H1 (cell line): ENCODE results near the gene TUT1. TPM values are rescaled to one million over a fixed set of nuclear protein-coding genes. Genes with fewer than 3 reads are reported as not detected.

ENCODE experiments used
- CREB1 ChIP-seq: IDR thresholded peaks from 2 replicates; pipeline ENCODE4 v1.6.1; 2012; ENCODE audit warnings: inconsistent platforms
- EP300 ChIP-seq, 2 experiments: IDR thresholded peaks; 1 replicate in 1 of 2; 2 replicates in 1 of 2; pipeline ENCODE4 v1.6.1; 2011 to 2012; ENCODE audit warnings: low read depth in 2 of 2, low read length in 2 of 2, mild to moderate bottlenecking in 2 of 2, borderline replicate concordance in 1 of 2, inconsistent platforms in 1 of 2, moderate library complexity in 1 of 2
- EZH2 ChIP-seq: fragments of 200-600 bp; sonication (generic); IDR thresholded peaks from 2 replicates; pipeline ENCODE4 v1.7.1; 2012; ENCODE audit warnings: low read depth, mild to moderate bottlenecking, moderate library complexity, low read length, inconsistent platforms; ENCODE audit not compliant: severe bottlenecking
- JUND ChIP-seq: IDR thresholded peaks from 2 replicates; pipeline ENCODE4 v1.6.1; 2011; ENCODE audit warnings: mild to moderate bottlenecking, improper control_type of control experiment, low read length
- RXRA ChIP-seq: IDR thresholded peaks from 2 replicates; pipeline ENCODE4 v1.6.1; 2011; ENCODE audit warnings: low read depth, mild to moderate bottlenecking, low read length, moderate library complexity; ENCODE audit not compliant: insufficient read depth
- SIN3A ChIP-seq, 2 experiments: IDR thresholded peaks in 1 of 2; conservative IDR thresholded peaks in 1 of 2; 2 replicates each; pipeline ENCODE4 v1.6.1; 2011 to 2012; ENCODE audit warnings: low read length in 2 of 2, improper control_type of control experiment in 1 of 2, low read depth in 1 of 2, mild to moderate bottlenecking in 1 of 2
- SIRT6 ChIP-seq: IDR thresholded peaks from one replicate; pipeline ENCODE4 v1.7.1; 2012; ENCODE audit warnings: low read length, inconsistent platforms
- SIX5 ChIP-seq: IDR thresholded peaks from 2 replicates; pipeline ENCODE4 v1.6.1; 2011; ENCODE audit warnings: mild to moderate bottlenecking, low read depth, low read length
- ZNF274 ChIP-seq: IDR thresholded peaks from 2 replicates; pipeline ENCODE4 v1.7.0; 2012; ENCODE audit warnings: low read length, borderline replicate concordance; ENCODE audit errors: extremely low read depth
- polyA plus RNA-seq, 7 experiments: library from polyadenylated mRNA; depleted of rRNA in 3 of 7; stranded (reverse) in 5 of 7; unstranded in 2 of 7; fragments of >200 nt in 5 of 7; fragments of 200-250 nt in 2 of 7; gene quantifications; 1 replicate in 5 of 7; 2 replicates in 1 of 7; 4 replicates in 1 of 7; pipeline versions ENCODE4 v1.2.1 to v1.2.3, GENCODE V29; 2011 to 2013; ENCODE audit warnings: missing spikeins in 2 of 7, mixed read lengths in 2 of 7
- total RNA-seq: library from RNA; stranded (reverse); fragmentation: NEBNext Ultra II Directional; extraction: Animal tissue kit (Norgen Biotek cat#: 25700); gene quantifications from 2 replicates; pipeline ENCODE4 v1.2.1, GENCODE V29; 2021
- TF ChIP-seq, protein P1 (sequence below): fragments of 300-600 bp; sonication (generic); IDR thresholded peaks from 2 replicates; pipeline ENCODE4 v1.7.1; 2012; ENCODE audit warnings: low read length, moderate library complexity, mild to moderate bottlenecking, inconsistent platforms; ENCODE audit not compliant: insufficient replicate concordance

Gene TUT1
- total and polyA plus RNA-seq, 2 of the 8 experiments (the other 6 are each of a cell fraction or from before 2014, with no cell fraction given), result 17.8 to 24.6 TPM

- TF ChIP-seq, protein P1, sequence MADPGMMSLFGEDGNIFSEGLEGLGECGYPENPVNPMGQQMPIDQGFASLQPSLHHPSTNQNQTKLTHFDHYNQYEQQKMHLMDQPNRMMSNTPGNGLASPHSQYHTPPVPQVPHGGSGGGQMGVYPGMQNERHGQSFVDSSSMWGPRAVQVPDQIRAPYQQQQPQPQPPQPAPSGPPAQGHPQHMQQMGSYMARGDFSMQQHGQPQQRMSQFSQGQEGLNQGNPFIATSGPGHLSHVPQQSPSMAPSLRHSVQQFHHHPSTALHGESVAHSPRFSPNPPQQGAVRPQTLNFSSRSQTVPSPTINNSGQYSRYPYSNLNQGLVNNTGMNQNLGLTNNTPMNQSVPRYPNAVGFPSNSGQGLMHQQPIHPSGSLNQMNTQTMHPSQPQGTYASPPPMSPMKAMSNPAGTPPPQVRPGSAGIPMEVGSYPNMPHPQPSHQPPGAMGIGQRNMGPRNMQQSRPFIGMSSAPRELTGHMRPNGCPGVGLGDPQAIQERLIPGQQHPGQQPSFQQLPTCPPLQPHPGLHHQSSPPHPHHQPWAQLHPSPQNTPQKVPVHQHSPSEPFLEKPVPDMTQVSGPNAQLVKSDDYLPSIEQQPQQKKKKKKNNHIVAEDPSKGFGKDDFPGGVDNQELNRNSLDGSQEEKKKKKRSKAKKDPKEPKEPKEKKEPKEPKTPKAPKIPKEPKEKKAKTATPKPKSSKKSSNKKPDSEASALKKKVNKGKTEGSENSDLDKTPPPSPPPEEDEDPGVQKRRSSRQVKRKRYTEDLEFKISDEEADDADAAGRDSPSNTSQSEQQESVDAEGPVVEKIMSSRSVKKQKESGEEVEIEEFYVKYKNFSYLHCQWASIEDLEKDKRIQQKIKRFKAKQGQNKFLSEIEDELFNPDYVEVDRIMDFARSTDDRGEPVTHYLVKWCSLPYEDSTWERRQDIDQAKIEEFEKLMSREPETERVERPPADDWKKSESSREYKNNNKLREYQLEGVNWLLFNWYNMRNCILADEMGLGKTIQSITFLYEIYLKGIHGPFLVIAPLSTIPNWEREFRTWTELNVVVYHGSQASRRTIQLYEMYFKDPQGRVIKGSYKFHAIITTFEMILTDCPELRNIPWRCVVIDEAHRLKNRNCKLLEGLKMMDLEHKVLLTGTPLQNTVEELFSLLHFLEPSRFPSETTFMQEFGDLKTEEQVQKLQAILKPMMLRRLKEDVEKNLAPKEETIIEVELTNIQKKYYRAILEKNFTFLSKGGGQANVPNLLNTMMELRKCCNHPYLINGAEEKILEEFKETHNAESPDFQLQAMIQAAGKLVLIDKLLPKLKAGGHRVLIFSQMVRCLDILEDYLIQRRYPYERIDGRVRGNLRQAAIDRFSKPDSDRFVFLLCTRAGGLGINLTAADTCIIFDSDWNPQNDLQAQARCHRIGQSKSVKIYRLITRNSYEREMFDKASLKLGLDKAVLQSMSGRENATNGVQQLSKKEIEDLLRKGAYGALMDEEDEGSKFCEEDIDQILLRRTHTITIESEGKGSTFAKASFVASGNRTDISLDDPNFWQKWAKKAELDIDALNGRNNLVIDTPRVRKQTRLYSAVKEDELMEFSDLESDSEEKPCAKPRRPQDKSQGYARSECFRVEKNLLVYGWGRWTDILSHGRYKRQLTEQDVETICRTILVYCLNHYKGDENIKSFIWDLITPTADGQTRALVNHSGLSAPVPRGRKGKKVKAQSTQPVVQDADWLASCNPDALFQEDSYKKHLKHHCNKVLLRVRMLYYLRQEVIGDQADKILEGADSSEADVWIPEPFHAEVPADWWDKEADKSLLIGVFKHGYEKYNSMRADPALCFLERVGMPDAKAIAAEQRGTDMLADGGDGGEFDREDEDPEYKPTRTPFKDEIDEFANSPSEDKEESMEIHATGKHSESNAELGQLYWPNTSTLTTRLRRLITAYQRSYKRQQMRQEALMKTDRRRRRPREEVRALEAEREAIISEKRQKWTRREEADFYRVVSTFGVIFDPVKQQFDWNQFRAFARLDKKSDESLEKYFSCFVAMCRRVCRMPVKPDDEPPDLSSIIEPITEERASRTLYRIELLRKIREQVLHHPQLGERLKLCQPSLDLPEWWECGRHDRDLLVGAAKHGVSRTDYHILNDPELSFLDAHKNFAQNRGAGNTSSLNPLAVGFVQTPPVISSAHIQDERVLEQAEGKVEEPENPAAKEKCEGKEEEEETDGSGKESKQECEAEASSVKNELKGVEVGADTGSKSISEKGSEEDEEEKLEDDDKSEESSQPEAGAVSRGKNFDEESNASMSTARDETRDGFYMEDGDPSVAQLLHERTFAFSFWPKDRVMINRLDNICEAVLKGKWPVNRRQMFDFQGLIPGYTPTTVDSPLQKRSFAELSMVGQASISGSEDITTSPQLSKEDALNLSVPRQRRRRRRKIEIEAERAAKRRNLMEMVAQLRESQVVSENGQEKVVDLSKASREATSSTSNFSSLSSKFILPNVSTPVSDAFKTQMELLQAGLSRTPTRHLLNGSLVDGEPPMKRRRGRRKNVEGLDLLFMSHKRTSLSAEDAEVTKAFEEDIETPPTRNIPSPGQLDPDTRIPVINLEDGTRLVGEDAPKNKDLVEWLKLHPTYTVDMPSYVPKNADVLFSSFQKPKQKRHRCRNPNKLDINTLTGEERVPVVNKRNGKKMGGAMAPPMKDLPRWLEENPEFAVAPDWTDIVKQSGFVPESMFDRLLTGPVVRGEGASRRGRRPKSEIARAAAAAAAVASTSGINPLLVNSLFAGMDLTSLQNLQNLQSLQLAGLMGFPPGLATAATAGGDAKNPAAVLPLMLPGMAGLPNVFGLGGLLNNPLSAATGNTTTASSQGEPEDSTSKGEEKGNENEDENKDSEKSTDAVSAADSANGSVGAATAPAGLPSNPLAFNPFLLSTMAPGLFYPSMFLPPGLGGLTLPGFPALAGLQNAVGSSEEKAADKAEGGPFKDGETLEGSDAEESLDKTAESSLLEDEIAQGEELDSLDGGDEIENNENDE, result no peak
- peak; percentile 34 to 74; a peak in 1 of 4 replicates for TF ChIP-seq SIN3A (conservative IDR thresholded peaks at IDR 0.05 in 1 of 2, IDR thresholded peaks at IDR 0.05 in 1 of 2; ENCODE audit: low read depth in 1 of 2, low read length in 2 of 2)
- no peak for TF ChIP-seq ZNF274
- TF ChIP-seq EP300 (IDR thresholded peaks at IDR 0.05; ENCODE audit: borderline replicate concordance in 1 of 2, low read depth in 2 of 2, low read length in 2 of 2), result peak in 1 of 2 experiments; percentile 48; a peak in 1 of 3 replicates
- TF ChIP-seq JUND, result peak; percentile 26; the same call in 1 of the 2 replicates
- TF ChIP-seq CREB1, result peak; percentile 6; the same call in 1 of the 2 replicates
- TF ChIP-seq EZH2, result no peak
- TF ChIP-seq SIRT6, result no peak
- no peak for TF ChIP-seq RXRA
- TF ChIP-seq SIX5, result no peak
These were observed 17.5 kb downstream of the TUT1 start, which contains the start of gene EEF1G (continued) for GRCh38 chr11:62573592-62574362.
